HG03280 (cell line): Measurements from ENCODE around the gene FAF1.
"Not testable (repeated sequence)": the region's sequence is repeated elsewhere in the genome, so short reads cannot be mapped to it uniquely, and the experiment has no call there.

Experiments
- ATAC-seq: cut with Tn5 transposase; IDR thresholded peaks from one replicate; pipeline ENCODE4 v1.9.1; 2021; ENCODE audit warnings: mild to moderate bottlenecking, moderate library complexity; ENCODE audit not compliant: unreplicated experiment

The FAF1 gene

DNA sequence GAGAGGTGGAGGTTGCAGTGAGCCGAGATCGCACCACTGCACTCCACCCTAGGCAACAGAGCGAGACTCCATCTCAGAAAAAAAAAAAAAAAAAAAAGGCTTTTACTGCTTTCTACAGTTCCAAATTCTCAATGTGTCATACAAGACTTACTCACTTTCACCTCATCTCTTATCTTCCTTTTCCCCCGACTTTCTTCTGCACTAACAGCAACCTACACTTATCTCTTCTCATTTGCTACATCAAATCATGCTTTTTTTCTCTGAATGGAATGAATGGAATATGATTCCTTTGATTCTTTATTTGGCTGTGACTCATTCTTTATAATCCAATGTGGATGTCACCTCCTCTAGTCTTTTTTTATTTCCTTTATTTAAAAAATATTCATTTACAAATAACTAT, 368.5 kb downstream of the FAF1 start:
- no peak for ATAC-seq

DNA sequence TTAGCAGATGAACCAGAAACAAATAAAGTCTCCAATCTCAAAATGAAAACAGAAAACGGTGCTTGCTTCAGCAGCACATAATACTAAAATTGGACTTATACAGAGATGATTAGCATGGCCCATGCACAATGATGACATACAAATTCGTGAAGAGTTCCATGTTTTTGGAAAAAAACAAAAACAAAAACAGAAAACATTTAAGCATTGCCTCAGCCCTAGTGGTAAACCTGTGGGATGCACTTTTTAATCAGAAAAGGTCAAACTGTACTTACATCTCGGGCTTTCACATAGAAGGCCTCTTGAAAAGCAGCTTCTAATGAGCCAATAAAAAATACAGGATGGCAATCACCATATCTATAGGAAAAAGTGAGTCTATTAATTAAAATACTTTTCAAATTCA, 377.7 kb downstream of the FAF1 start:
- ATAC-seq: no peak

DNA sequence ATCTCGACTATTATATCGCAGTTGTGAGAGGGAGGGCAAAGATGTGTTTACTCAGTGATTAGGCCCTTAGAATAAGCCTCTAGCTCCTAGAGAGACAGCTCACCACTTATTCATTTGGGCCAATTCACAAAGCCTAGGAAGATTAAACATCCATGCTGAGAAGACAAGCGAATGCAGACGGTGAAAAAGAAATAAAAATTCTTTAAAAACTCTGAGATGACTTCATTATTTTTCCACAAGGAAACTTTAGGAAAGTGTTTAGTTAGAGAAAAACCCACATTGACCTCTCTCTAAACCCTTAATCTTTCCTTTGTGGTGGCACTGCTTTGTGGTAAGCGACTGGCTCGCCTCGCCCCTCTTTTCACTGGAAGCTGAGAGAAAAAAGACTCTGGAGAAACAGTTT, 390.0 kb downstream of the FAF1 start:
- no peak for ATAC-seq

DNA sequence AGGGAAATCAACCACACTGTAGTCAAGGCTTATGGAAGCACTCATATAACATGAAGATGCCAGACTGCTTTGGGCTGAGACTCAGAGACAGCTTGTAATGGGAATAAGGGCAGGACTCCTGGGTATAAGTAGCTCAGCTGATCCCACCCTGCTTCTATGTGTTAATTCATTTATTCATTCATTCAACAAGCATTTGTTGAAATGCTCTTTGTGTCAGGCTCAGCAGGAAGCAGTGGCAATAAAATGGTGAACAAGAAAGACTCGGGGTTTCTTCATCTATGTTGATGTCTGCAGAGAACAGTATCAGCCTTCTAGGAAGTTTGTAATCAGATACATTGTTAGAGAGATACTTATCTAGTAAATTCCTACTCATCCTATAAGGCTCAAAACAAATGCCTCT, 391.3 kb downstream of the FAF1 start:
- no peak for ATAC-seq

DNA sequence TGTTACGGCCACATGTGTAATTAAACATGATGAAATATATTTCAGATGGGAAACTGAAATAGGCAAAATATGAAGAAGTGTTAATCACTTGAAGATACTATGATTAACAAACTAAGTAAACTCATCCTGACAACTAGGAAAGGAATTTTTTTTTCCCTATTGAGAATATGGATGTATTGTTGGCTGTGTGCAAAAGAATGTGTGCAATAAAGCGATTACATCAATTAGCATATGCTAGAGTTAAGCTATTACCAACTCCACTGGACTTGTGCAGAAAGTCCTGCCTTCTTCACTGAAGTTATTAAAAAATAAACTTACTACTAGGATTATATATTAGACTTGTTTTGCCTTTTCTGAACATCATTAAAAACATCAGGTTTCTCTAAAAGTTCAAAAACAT, 393.7 kb downstream of the FAF1 start:
- no peak for ATAC-seq

DNA sequence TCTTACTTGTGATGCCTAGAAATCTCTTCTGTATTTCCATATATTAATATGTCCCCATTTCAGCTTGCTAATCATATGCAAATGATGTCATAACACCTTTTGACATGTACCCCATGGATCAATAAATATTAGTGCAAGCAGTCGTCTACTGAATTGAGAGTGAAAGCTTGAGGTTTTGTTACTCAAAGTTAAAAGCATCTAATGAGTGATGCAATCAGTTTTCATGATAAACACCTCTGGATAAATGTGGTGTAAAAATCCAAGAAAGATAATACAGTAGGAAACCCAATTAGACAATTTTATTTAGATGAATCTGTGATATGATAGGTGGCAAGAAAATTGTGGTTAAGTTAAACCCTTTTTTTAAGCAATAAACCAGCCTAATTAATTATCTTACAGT, 395.6 kb downstream of the FAF1 start:
- no peak for ATAC-seq

DNA sequence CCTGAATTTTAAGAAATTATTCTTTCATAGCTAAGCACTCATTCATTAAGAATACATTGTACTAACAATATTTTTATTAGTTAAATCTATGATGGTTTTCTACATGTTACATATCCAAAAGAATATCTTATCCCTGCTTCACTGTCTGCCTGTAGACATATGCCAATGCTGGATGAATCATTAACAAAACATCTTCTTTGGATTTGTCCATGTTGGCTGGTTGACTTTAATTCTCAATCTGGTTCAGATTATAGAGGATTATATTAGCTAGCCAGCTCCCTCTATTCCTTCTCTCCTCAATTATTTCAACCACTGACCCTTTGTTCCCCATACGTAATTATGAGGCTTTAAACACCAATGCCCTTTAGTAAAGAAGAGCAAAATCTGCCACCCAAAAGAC, 398.0 kb downstream of the FAF1 start:
- no peak for ATAC-seq

DNA sequence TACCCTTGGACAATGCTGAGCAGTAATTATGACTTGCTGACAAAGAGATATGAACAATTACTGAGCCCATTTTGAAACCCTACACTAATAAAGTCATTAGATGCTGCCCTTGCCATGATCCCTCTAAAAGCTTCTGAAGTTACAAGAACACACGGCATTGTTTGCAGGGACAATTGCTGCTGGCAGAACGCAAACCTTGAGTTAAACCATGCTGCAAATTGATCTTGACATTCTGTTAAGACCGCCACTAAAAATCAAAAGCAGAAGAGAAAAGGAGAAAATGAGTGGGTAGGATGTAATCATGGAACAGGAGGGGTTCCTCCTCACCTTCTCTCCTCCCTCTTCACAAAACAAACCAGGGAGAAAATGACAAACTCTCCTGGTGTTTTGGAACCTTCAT, 400.6 kb downstream of the FAF1 start:
- no peak for ATAC-seq

DNA sequence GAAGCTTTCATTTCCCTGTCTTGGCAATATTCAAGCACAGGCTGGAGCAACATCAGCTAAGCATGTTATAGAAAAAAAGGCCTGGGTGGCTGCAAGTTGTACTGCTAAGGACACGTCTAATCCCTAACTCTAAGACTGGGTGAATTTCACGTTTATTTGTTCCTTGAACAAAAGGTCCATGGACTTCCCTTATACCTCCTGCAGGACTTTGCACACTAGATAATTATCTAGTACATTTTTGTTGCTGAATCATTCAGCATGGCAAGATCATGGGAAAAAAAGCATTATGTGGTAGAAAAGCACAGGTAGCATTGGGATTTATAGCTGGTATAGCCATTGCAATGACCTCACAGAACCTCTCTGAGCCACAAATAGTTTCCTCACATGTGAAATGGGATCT, 406.1 kb downstream of the FAF1 start:
- ATAC-seq: no peak

DNA sequence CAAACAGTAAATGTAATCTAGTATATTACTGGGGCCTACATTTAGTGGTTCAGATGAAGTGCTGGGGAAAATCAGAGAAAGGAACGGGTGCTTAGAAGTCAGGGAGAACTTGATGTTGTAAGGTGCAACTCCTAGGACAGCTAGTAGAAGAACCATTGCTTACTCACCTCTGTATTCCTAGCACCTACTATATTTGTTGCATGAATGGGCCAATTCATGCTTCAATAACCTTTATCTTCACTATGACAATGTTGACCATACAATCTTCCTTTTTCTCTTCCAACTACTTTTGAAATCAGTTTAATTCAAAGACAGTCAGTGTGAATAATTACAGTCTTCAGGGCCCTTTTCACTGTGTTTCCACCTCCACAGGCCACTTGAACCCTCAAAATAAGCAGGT, 411.8 kb downstream of the FAF1 start:
- no peak for ATAC-seq

DNA sequence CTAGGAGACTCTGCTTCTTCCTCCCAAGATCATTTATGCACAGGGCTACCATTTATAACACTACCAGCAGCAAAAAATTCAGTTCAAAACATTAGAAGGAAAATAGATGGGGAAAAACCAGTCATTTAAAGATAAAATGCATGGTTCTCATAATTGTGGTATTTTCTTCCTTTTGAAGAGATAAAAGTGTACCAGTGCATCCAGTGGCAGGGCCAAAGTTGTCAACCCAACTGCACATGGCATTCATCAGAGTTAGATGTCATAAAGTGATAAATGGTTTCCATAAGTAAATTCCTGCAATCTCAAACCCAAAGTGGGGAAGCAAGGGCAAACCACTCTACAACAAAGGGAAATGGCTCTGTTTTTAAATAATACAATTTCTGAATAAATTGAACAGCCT, 417.7 kb downstream of the FAF1 start:
- no peak for ATAC-seq

DNA sequence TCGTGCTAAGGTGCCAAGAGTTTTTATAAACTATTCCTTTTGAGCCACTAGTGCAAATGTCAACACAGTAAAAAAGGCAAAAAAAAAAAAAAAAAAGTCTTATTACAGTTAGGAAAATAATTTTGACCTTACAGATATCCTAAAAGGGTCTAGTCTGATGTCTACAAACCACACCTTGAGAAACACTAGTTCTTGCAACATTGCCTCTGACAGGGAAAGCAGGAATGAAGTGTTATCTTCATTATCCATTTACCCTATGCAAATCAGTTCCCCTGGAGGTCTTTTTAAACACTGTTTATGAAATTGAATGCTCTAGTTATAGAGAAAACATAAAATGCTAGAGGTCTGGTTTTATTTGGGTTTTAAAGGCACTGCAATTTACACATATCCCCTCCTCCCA, 421.6 kb downstream of the FAF1 start:
- ATAC-seq: no peak

DNA sequence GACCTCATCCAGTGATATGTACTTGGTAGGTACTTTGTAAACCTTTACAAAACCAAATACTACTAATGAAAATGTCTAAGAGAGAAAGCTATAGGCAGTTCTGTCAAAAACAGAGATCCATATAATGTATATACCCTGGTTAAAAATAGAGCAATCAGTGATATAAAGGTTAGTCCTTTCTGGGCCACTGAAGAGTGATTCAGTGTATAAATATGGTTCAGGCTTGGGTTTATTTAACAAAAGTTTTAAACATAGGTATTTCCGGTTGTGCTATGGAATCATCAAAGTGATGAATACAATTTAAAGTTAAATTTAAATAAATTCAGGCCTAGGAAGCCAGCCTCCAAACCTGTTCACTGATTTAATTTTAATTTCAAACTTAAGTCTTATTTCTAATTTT, 428.5 kb downstream of the FAF1 start:
- ATAC-seq: no peak

DNA sequence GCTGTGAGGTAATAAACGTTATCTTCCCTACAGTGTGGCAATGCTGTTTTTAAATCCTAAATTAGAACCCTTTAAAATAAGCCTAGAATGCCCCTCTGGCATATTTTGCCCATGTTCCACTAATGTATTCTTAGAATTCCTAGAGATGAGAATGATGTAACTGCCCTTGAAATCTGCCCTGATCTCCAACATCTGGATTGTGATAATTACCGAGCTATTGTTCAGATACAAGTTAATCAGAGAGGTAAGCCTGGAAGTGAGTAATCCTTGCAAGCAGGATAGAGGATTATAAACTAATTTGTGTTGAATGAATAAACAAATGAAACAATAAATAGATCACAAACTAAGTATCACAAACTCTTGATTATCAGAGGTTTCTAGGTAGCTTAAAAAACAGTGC, 429.0 kb downstream of the FAF1 start:
- ATAC-seq: no peak

DNA sequence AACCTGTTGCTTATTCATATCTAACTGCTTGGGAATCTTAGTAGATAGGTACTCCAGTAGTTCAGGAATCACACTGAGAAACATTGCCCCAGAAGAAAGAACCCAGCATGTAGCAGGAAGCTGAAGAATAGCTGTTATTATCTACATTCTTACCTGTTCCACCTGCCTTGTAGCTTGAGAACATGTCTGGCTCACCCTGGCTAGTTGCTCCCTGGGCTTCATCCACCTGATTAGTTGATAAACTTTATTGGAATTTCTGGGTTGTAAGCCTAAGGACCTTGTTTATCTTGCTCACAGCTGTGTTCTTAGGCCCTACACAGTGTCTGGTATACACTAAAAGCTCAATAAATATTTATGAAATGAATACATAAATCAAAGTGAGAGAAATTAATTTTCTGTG, 430.6 kb downstream of the FAF1 start:
- ATAC-seq: no peak

DNA sequence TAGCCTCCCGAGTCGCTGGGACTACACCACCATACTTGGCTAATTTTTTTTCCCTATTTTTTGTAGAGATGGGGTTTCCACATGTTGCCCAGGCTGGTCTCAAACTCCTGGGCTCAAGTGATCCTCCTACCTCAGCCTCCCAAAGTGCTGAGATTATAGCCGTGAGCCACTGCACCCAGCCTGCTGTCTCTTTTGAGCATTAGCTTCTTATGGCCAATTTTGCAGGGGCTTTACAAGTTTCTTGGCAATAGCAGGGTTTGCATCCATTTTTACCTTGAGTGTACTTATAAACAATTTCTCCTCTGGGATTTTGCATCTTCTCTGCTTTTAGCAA, 432.1 kb downstream of the FAF1 start:
- not testable (repeated sequence) for ATAC-seq

DNA sequence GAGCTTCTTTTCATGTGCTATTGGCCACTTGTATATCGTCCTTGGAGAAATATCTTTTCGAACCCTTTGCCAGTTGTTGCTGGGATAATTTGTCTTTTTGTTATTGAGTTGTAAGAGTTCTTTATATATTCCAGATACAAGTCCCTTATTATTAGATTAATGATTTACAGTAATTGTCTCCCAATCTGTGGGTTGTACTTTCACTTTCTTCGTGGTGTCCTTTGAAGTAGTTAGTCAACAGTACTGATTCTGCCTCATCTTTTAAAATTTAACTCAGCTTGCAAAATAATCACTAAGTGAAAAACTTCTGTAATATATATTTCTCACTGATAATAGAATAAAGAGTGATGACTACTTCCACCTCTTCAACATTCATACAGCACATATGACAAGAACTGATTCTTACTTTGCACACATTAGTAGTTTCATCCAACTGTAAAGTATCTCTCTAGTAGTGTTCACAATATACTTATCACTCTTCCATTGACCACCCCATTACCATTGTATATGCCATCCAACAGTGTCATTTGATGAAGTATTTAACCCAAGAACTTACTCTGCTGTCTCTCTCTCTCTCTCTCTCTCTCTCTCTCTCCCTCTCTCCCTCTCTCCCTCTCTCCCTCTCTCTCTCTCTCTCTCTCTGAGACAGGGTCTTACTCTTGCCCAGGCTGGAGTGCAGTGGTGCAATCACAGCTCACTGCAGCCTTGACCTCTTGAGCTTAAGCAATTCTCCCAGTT, 432.6 kb downstream of the FAF1 start:
- ATAC-seq: no peak

DNA sequence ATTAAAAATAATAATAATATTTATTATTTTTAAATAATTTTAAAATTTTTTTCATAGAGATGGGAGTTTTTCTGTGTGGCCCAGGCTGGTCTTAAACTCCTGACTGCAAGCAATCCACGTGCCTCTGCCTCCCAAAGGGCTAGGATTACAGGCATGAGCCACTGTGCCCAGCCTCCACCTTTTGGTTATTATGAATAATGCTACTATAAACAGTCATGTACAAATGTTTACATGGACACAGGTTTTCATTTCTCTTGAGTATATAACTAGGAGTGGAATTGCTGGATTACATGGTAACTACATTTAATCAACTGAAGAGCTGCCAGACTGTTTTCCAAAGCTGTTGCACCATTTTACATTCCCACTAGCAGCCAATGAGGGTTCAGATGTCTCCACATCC, 433.6 kb downstream of the FAF1 start:
- ATAC-seq: no peak

DNA sequence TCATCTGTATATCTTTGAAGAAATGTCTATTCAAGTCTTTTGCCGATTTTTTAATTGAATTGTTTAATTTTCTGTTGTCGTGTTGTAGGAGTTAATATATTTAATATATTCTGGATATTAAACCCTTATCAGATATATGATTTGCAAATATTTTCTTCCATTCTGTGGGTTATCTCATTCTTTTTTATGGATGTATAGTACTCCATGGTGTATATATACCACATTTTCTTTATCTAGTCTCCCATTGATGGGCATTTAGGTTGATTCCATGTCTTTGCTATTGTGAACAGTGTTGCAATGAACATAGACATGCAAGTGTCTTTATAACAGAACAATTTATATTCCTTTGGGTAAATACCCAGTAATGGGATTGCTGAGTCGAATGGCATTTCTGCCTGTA, 436.5 kb downstream of the FAF1 start:
- ATAC-seq: no peak

DNA sequence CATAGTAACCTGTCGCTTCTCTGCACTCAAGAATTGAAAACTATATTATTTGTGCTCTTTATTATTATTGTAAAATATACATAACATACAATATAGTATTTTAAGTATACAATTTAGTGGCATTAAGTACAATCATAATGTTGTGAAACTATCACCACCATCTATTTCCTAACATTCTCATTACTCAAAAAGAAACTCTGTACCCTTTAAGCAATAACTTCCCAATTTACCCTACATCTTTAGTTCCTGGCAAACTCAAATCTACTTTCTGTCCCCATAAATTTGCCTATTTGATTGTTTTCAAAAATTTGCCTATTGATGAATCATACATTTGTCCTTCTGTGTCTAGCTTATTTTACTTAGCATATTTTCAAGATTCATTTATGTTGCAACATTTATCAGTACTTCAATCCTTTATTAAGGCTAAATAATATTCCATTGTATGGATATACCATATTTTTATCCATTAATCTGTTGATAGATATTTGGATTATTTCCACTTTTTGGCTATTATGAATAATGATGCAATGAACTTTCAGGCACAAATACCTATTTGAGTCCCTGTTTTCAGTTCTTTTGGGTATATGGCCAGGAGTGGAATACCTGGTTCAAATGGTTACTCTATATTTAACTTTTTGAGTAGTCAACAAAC, 437.2 kb downstream of the FAF1 start:
- no peak for ATAC-seq

DNA sequence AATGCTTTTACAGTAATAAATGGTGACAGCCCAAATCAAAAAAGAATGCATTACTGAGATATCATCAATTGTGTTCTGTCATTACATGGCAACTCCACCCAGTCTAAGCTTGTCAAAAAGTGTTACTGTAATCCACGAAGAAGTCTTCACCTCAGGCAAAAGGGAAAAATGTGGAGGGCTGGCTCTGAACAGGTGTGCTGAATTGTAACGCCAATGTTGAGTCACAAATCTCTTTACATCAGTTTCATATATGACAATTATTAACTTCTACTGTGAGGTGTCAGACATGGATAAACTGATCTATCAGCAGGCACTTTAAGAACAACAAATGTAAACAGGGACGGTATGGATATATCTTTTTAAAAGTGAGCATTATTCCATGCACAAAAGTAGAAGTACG, 438.4 kb downstream of the FAF1 start:
- ATAC-seq: no peak

DNA sequence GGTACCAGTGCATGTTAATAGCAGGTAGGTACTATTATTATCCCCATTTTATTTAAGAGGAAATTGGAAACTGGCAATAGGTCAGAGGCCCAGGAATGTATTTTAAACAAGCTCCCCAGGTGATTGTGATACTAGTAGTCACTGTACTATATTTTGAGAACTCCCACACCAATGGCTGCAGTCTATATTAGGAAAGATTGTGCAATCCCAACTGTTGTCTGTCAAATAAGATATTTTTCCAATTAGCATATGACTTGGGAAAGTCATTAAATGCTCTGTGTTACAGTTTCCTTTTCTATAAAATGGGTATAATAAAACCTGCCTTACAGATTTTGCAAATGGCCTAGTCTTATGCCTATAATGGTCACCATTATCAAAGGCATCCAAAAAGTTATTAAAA, 442.6 kb downstream of the FAF1 start:
- no peak for ATAC-seq

DNA sequence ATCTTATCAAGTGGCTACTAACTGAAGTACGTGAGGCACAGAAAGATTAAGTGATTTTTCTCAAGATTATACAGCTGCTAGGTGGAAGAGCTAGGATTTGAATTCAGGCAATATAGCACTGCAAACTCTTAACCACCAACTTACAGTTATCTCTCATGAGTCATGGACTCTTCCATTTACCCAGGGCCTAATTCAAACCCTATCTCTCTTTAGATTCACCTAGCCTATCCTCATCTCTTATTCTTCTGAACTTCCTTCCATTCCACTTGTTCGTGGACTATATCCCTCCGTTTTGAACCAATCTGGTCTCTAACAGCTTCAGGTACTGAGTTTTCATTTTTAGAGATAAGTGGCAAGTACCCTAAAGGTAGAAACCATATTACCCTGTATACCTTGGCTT, 444.0 kb downstream of the FAF1 start:
- ATAC-seq: no peak
